SW480 (cell line): Measurements from ENCODE around the gene C1orf226.
A peak's percentile ranks its signal among the peaks of the same experiment; 100 is the strongest.

ENCODE experiments used
- DNase-seq: peaks from one replicate; pipeline ENCODE4 v3.0.0-alpha.2; 2016; ENCODE audit warnings: low spot score

Gene C1orf226

DNA sequence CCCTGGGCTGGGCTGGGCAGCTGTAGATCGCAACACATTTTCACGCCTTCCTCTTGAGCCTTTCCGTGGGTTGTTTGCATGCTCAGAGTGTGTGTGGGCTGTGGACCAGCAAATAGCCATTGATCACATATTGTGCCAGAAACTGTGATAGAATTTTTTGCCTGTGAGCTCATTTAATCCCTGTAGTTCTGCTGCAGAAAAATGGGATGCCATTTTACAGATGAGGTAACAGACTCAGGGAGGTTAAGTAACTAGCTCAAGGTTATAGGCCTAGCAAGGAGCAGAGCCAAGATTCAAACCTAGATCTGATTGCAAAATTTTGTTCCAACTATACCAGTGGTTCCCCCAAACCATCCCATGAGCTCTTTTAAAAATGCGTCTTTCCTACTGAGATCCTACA is 15.4 kb upstream of the C1orf226 start:
- DNase-seq = no peak

DNA sequence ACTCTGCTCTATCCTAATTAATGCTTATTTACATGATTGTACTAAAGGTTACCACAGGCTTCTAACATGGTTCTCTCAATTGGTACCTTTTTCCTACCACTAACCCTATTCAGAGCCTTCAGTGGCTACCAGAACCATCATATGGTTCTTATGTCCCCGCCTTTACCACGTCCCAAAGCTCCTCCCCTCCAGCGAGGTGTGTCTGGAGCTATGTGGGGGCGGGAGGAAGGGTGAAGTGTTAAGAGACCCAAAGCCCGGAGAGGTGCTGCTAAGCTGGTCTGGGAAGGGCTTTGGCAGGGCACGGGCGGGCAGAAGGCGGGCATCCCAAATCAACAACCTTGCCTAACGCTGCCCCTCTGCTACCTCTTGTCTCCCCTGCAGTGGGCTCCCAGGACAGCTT is 14.9 kb upstream of the C1orf226 start:
- no peak for DNase-seq

DNA sequence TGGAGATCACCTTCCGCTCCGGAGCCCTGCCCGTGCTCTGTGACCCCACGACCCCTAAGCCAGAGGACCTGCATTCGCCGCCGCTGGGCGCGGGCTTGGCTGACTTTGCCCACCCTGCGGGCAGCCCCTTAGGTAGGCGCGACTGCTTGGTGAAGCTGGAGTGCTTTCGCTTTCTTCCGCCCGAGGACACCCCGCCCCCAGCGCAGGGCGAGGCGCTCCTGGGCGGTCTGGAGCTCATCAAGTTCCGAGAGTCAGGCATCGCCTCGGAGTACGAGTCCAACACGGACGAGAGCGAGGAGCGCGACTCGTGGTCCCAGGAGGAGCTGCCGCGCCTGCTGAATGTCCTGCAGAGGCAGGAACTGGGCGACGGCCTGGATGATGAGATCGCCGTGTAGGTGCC is 14.5 kb upstream of the C1orf226 start:
- DNase-seq = no peak

DNA sequence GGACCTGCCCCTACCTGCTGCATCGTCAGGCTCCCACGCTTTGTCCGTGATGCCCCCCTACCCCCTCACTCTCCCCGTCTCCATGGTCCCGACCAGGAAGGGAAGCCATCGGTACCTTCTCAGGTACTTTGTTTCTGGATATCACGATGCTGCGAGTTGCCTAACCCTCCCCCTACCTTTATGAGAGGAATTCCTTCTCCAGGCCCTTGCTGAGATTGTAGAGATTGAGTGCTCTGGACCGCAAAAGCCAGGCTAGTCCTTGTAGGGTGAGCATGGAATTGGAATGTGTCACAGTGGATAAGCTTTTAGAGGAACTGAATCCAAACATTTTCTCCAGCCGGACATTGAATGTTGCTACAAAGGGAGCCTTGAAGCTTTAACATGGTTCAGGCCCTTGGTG is 13.8 kb upstream of the C1orf226 start:
- DNase-seq = no peak

DNA sequence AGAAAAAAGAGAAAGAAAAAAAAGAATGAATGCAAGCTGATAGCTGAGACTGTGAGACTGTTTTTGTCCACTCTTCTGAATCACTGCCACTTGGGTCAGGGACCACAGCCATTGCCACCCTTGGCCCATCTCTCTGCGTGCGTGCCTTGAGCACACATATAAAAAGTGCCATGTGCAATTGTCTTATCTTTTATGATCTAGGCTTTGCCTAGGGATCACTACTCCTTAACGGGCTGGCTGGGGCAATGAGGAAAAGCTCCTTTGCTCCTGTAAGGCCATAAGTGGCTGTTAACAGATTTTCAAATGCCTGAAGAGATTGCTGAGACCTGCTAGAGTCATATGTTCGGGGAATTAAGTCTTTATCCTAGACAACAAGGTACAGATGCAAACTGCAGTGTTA is 13.1 kb upstream of the C1orf226 start:
- DNase-seq = no peak

- no peak for DNase-seq
Measured at GRCh38 chr1:162369571-162369970, 12.0 kb upstream of the C1orf226 start.

DNA sequence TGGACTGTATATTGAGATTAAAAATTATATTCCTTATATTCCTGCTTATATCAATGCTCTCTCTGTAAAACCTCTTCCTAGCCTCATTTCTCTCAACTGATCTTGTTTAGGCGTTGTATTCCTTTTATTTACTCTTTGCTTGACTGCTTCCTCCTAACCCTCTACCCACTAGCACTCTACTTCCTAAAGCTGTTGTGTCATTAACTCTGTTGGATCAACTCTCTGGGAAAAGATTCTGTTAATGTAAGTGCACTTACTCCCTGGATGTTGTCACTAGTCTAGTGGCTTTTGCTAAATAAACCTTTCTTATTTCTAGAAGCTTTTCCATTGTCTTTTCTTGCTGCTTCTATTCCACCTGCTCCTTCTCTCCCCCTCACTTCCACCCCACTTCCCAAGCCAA is 11.4 kb upstream of the C1orf226 start:
- DNase-seq = no peak

DNA sequence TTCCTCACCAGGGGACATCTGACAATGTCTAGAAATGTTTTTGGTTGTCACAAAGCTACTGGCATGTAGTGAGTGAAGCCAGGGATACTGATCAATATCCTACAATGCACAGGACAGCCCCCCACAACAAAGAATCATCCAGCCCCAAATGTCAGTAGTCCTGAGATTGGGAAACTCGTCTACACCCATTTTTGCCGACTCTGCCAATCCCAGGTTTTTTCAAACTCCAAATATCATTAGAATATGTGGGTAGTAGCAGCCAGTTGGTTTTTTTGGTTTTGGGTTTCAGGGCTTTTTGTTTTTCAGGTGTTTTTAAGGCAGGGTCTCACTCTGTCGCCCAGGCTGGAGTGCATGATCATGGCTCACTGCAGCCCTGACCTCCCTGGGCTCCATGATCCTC is 10.8 kb upstream of the C1orf226 start:
- DNase-seq = no peak

GRCh38 chr1:162371611-162372010 is 9.9 kb upstream of the C1orf226 start:
- no peak for DNase-seq

DNA sequence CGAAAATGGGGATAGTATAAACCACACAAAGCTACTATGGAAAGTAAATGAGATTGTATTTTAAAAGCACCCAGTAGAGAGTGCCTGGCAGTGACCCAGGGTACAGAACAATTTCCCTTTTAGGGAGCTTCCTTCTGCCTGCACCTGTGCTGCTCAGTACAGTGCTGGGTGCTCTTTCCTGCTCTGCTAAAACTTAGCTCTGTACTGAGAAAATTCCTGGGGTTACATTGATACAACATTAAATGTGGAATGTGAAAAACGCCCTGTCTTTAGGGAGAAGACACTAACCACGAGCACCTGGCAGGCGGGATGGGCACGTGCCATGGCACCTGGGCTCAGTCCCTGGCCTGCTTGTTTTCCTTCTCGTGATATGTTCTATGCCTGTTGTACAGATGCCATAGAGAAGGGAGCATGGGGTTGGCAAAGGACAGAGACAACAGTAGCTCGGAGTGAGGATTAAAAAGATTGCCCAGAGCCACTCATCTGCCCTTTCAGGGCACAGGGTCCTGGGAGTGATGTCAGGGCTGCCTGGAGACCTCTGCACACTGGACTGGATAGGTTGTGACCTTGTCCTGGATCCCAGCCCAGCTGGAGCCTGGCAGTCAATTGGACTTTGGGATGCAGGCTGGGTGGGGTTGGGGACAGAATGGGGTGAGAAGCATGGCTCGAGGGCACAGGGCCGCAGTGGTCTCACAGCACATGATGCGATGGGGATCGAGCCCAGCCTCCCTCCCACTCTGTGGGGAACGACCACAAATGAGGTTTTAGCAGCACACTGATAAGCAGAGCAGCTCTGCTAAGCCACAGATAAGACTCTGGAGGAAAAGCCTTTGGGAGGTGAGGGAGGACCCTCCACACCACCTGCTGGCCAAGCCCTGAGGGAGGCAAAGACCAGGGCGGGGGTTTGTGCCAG is 9.1 kb upstream of the C1orf226 start:
- no peak for DNase-seq

GRCh38 chr1:162373072-162373427 is 8.5 kb upstream of the C1orf226 start:
- no peak for DNase-seq

GRCh38 chr1:162373541-162374260 is 7.8 kb upstream of the C1orf226 start:
- peak; percentile 44 for DNase-seq

DNA sequence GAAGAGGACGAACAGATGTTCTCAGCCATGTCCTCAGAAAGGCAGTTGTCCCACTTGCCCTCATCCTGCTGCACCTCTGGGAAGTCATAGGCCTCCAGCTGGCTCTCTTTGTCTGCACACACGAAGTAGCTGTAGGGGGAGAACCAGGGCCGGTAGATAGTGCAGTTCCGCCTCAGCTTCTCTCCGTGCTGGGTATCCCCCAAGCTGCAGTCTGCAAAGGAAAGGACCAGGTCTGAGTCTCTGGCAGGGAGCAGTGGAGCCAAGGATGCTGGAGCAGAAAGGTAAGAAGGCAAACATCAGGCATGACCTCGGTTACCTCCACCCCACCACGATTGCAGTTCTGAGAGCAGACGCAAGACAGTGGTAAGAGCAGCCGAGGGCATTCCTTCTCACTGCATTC is 7.1 kb upstream of the C1orf226 start:
- no peak for DNase-seq

DNA sequence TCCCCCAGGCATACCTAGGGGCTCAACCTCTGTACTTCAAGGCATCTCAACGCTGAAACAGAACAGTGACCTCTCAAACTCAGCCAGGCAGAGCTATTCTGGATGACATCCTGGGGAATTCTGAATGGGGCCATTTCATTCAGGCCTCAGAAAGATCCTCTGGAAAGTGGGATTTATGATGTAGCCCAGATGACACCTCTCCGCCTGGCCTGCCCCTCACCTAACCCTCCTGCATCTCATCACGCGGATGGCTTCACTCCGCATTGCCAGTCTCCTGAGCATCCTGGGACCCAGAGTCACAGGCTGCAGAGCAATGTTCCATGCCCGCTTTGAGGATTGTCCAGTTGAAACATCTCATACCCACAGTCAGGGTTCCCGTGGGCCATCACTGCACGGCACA is 6.1 kb upstream of the C1orf226 start:
- no peak for DNase-seq

DNA sequence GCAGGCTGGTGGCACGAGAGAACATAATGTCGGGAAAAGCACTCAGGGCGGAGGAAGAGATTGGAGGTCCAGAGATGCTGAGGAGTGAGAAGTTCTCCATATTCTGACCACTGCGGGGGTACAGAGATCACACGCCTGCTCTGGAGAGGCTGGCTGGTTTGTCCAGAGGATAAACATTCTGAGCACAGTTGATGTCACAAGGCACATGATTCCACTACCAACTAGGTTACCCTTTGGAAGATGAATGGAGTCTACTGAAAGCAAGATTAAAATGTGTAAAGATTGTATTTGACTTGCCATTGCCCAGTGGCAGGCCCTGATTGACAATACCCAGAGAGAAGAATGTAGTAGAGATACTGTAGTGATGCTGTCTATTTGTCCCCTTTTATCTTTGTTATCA is 4.8 kb upstream of the C1orf226 start, which contains the start of gene SPATA46:
Gene SPATA46 (minus strand): TSS at position 164 of the 400 bp plus-strand sequence. CDS start 64 bp downstream, at position 100.
- no peak for DNase-seq

GRCh38 chr1:162380061-162380846 is 1.3 kb upstream of the C1orf226 start:
- DNase-seq = no peak

GRCh38 chr1:162381941-162382750 is 618 bp downstream of the C1orf226 start:
- no peak for DNase-seq

- no peak for DNase-seq
Measured at GRCh38 chr1:162383091-162383490, 1.6 kb downstream of the C1orf226 start.

DNA sequence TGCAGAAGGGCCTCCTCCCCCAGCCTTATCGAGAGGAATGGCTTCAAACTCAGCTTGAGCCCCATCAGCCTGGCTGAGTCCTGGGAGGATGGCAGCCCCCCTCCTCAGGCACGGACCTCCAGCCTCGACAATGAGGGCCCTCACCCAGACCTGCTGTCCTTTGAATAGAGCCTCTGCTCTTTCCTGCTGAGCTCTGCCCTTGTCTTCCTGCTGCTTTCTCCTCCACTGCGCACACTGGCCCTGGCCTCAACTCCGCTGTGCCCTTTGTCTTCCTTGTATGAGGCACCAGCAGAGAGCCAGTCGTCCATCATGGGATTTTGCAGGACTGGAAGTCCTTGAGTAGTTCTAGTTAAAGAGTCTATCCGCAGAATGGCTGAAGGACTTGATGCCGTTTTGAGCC is 2.0 kb downstream of the C1orf226 start:
- no peak for DNase-seq

- no peak for DNase-seq
Measured at GRCh38 chr1:162384116-162384515, 2.6 kb downstream of the C1orf226 start.

DNA sequence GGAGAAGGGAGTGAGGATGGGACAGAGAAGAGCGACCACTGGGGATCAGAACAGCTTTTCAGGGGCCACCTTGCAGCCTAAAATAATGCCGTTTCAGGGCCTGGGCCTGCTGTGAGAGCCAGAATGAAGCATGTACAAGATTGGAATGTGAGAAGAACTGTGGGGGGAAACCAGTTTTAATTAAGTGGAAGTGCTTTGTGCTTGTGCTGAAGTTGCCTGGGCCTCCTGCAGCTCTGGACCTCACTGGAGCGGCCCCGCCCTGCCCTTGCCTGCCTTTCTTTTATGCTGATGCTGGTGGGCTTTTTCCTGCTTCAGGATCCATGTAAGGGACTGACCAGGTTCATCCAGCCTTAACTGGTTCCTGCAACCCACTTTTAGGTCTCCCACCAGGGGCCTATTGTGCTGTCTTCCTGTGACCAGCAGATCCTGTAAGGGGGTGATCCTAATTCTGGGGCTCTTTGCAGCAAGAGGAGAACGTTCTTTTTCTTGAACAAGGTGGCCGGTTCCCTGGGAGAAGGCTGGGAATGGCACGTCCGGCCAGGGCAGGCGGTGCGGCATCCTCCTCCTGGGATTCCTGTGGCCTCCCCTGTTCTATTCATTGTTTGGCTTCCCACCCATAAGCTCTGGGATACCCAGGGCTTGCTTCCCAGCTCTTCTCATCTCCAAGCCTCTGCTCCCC is 3.2 kb downstream of the C1orf226 start:
- no peak for DNase-seq
